Bronchial epithelial cell (primary cell): ENCODE data around the gene SH2D5. TPM values are rescaled to one million over a fixed set of nuclear protein-coding genes. Genes with fewer than 3 reads are reported as not detected.

ENCODE experiments used
- DNase-seq: peaks from one replicate; pipeline ENCODE4 v3.0.0-alpha.2; 2010; ENCODE audit warnings: low read depth
- FAIRE-seq: peaks from 2 replicates; lab custom pipeline; 2011; peaks lifted over from hg19 to GRCh38; lab: Jason Lieb, UNC
- H3K27me3 ChIP-seq: 2 replicates; pipeline ENCODE4 v1.5.1; 2011; ENCODE audit warnings: low read length; ENCODE audit not compliant: control insufficient read depth, insufficient read depth
- H3K36me3 ChIP-seq: 2 replicates; pipeline ENCODE4 v1.5.1; 2011; ENCODE audit warnings: low read length; ENCODE audit not compliant: control insufficient read depth, insufficient read depth
- H3K4me3 ChIP-seq: 2 replicates; pipeline ENCODE4 v1.5.1; 2011; ENCODE audit warnings: mild to moderate bottlenecking, low read depth, low read length, control low read depth
- total RNA-seq: library from RNA; depleted of rRNA; stranded (reverse); fragments of >200 nt; gene quantifications from 2 replicates; pipeline ENCODE4 v1.2.1, GENCODE V29; 2014
- TF ChIP-seq, protein P1 (sequence below): IDR thresholded peaks from 2 replicates; pipeline ENCODE4 v1.5.1; 2011; ENCODE audit warnings: mild to moderate bottlenecking, moderate library complexity, low read length, control low read depth, inconsistent platforms; ENCODE audit not compliant: insufficient read depth, severe bottlenecking

The SH2D5 gene
- 32.6 and 55.3 TPM in 2 replicates for total RNA-seq

DNA sequence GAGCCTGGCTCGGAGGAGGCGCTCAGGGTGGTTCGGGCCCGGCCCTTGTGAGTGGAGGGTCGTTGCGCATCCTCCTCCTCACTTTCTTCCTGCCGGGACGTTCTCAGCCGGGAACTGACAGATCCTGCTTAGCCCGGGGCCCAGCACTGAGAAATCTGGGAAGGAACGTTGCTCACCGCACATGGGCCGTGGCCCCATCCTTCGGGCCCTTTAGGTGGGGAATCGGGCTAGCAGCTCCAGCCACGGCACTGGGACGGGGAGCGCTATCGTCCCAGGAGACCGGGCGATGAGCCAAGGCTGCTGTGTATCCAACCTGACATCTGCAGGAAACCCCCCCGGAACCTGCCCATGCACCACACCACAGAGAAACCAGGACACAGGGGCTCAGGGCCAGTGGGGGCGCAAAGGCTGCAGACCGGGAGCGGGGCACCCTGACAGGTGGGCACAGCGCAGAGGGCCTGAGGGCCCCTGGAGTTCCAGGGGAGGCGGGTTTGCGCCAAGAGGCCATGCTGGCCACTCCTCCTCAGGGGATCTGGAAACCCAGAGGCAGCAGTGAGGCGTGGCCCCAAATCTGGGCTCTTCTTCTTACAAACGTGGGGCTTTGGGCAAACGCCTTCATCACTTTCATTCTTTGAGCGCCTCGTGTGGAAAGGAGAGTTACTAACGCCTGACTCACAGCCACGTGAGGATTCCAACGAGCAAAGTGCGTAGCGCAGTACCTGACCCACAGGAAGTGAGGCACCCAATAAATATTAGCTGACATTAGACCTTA lies at the start of gene SH2D5:
Gene SH2D5, minus strand, starts transcription at position 116 of the 772 bp plus-strand sequence. CDS start 4,659 bp downstream, outside the sequence.
- peak; percentile 98 for FAIRE-seq
- Histone ChIP-seq H3K4me3 (peak within 1 kb of the TSS; percentile 72), H3K36me3 (no peaks in the 10 kb centered on the region), H3K27me3 (no peaks in the 10 kb centered on the region)
- TF ChIP-seq, protein P1, sequence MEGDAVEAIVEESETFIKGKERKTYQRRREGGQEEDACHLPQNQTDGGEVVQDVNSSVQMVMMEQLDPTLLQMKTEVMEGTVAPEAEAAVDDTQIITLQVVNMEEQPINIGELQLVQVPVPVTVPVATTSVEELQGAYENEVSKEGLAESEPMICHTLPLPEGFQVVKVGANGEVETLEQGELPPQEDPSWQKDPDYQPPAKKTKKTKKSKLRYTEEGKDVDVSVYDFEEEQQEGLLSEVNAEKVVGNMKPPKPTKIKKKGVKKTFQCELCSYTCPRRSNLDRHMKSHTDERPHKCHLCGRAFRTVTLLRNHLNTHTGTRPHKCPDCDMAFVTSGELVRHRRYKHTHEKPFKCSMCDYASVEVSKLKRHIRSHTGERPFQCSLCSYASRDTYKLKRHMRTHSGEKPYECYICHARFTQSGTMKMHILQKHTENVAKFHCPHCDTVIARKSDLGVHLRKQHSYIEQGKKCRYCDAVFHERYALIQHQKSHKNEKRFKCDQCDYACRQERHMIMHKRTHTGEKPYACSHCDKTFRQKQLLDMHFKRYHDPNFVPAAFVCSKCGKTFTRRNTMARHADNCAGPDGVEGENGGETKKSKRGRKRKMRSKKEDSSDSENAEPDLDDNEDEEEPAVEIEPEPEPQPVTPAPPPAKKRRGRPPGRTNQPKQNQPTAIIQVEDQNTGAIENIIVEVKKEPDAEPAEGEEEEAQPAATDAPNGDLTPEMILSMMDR, result peak; percentile 45
- peak; percentile 99 for DNase-seq

DNA sequence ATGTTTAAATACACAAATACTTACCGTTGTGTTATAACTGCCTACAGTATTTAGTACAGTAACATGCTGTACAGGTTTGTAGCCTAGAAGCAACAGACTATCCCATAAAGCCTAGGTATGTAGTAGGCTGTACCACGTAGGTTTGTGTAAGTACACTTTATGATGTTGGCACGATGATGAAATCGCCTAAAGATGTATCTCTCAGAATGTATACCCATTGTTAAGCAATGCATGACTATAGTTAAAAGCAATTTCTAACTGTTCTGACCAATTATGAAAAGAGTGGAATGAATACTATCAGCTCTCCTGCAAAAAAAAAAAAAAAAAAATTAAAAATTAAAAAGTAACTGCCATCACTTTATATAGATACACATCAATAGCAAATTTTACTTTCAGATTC lies 43.2 kb upstream of the SH2D5 start:
- FAIRE-seq (no peak), DNase-seq (no peak)
- Histone ChIP-seq H3K4me3 (no peak overlapping the region), H3K27me3 (no peaks in the 10 kb centered on the region), H3K36me3 (peaks cover 12% of the 10 kb centered on the region)
- TF ChIP-seq, protein P1, result no peak

DNA sequence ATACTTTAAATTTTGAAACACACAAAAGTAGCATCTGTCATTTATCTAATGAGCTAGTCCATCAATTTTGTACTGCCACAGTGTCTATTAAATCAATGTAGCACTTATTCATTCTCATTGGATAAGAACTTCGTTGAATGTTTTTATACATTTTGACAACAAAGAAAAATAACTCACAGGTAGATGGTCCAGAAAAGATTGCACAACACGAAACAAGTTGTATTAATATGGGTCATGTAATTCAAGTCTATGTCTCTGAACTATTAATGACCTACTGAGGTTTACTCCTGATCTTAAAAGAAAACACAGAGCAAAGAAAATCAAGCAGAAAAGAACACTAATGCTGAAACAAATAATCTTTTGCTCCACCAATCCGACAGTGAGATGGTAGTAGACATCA lies 39.3 kb upstream of the SH2D5 start:
- TF ChIP-seq, protein P1, result no peak
- DNase-seq (no peak), FAIRE-seq (no peak)
- Histone ChIP-seq H3K4me3 (no peak overlapping the region), H3K36me3 (peaks cover 15% of the 10 kb centered on the region), H3K27me3 (no peaks in the 10 kb centered on the region)

- peaks cover 21% of the 10 kb centered on the region for H3K36me3 ChIP-seq
- FAIRE-seq, result no peak
- TF ChIP-seq, protein P1, result no peak
Measured at GRCh38 chr1:20770314-20771087, 38.0 kb upstream of the SH2D5 start.

DNA sequence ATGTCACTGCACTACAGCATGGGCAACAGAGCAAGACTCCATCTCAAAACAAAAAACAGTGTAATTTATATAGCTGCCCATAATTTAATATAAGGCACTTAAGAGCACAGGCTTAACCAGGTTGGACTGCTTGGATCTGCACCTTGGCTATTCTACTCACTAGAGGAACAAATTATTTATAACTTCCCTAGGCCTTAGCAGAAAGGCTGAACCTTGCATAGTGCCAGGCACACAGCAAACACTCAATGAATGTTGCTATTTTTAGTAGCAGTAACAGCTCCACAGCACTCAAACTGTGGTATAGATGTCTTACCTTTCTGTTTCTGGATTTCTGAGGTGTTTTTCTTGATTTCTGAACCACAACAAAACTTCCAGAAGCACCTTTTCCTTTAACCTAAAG lies 34.8 kb upstream of the SH2D5 start:
- H3K36me3 ChIP-seq, result peaks cover 24% of the 10 kb centered on the region
- FAIRE-seq, result no peak
- no peak overlapping the region for H3K4me3 ChIP-seq
- no peaks in the 10 kb centered on the region for H3K27me3 ChIP-seq
- TF ChIP-seq, protein P1, result no peak
- no peak for DNase-seq

More at GRCh38 chr1:20770314-20771087, 38.0 kb upstream of the SH2D5 start:
- no peak for DNase-seq
- Histone ChIP-seq H3K27me3 (no peaks in the 10 kb centered on the region), H3K4me3 (no peak overlapping the region)
